Measurements from ENCODE around the gene GPR160.

GRCh38 chr3:170024581-170024980 is 13.2 kb upstream of the GPR160 start:
- TF ChIP-seq POLR2A (IDR thresholded peaks at IDR 0.05; ENCODE audit: low read depth, low read length): no peak
- TF ChIP-seq TAF1 (IDR thresholded peaks at IDR 0.05; ENCODE audit: borderline replicate concordance, low read depth, low read length): no peak
